ENCODE data around the gene RABGAP1L.
"Not testable (repeated sequence)": the region's sequence is repeated elsewhere in the genome, so short reads cannot be mapped to it uniquely, and the experiment has no call there.

RABGAP1L gene

GRCh38 chr1:174689524-174689923 lies 530.2 kb downstream of the RABGAP1L start:
- no peak for DNase-seq

- DNase-seq, result no peak
Observed at GRCh38 chr1:174690266-174690665, 530.9 kb downstream of the RABGAP1L start.

- DNase-seq, result no peak
Observed at GRCh38 chr1:174692313-174692712, 533.0 kb downstream of the RABGAP1L start.

GRCh38 chr1:174693085-174693484 lies 533.8 kb downstream of the RABGAP1L start:
- no peak for DNase-seq

GRCh38 chr1:174693539-174693938 lies 534.2 kb downstream of the RABGAP1L start:
- DNase-seq, result not testable (repeated sequence)

GRCh38 chr1:174696026-174696821 lies 536.9 kb downstream of the RABGAP1L start:
- no peak for DNase-seq

GRCh38 chr1:174700314-174700713 lies 541.0 kb downstream of the RABGAP1L start:
- no peak for DNase-seq

- DNase-seq, result no peak
Observed at GRCh38 chr1:174700775-174701174, 541.5 kb downstream of the RABGAP1L start.

GRCh38 chr1:174701565-174701964 lies 542.2 kb downstream of the RABGAP1L start:
- no peak for DNase-seq

GRCh38 chr1:174702011-174702410 lies 542.7 kb downstream of the RABGAP1L start:
- no peak for DNase-seq

- no peak for DNase-seq
Observed at GRCh38 chr1:174703309-174703708, 544.0 kb downstream of the RABGAP1L start.

- DNase-seq, result no peak
Observed at GRCh38 chr1:174704300-174704699, 545.0 kb downstream of the RABGAP1L start.

- DNase-seq, result no peak
Observed at GRCh38 chr1:174710868-174711845, 551.8 kb downstream of the RABGAP1L start.

- DNase-seq, result not testable (repeated sequence)
Observed at GRCh38 chr1:174711848-174712247, 552.5 kb downstream of the RABGAP1L start.

GRCh38 chr1:174712541-174712940 lies 553.2 kb downstream of the RABGAP1L start:
- DNase-seq, result no peak

GRCh38 chr1:174713796-174714195 lies 554.5 kb downstream of the RABGAP1L start:
- DNase-seq, result no peak

- no peak for DNase-seq
Observed at GRCh38 chr1:174719194-174719593, 559.9 kb downstream of the RABGAP1L start.

- DNase-seq, result no peak
Observed at GRCh38 chr1:174720618-174721017, 561.3 kb downstream of the RABGAP1L start.

GRCh38 chr1:174721246-174721645 lies 561.9 kb downstream of the RABGAP1L start:
- no peak for DNase-seq

- DNase-seq, result no peak
Observed at GRCh38 chr1:174723816-174724215, 564.5 kb downstream of the RABGAP1L start.

- DNase-seq, result no peak
Observed at GRCh38 chr1:174724219-174724618, 564.9 kb downstream of the RABGAP1L start.

GRCh38 chr1:174726167-174726879 lies 567.0 kb downstream of the RABGAP1L start:
- DNase-seq, result peak in 1 of 2 experiments; percentile 13
